Stimulated activated CD8-positive, alpha-beta memory T cell treated with anti-CD3 and anti-CD28 coated beads, Interleukin-4, amount 100 ng/mL, for 24 hours (primary cell): ENCODE data around the gene OGFR.
A peak's percentile ranks its signal among the peaks of the same experiment; 100 is the strongest.

Experiments used
- DNase-seq: peaks from one replicate; pipeline ENCODE4 v3.0.0-alpha.2; 2020; ENCODE audit warnings: low read depth

Gene OGFR

GRCh38 chr20:62770111-62770910 lies 34.3 kb upstream of the OGFR start:
- DNase-seq, result no peak

DNA sequence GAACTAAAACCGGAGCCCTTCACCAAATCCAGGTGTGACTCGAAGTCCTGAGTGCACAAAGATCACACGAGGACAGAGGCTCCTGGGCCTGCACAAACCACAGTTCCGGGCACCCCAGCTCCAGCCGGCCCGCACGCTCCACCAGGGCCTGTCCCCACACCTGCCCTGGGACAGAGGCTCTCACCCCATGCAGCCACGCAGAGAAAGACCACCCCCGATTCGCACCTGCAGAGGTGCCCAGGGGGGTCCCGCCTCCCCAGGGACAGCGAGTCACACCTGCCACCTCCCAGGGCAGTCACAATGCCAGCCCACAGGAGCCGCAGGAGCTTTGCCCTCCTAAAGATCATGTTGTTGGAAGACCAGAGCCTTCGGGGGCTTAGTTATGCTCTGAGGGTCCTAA lies 33.7 kb upstream of the OGFR start:
- no peak for DNase-seq

DNA sequence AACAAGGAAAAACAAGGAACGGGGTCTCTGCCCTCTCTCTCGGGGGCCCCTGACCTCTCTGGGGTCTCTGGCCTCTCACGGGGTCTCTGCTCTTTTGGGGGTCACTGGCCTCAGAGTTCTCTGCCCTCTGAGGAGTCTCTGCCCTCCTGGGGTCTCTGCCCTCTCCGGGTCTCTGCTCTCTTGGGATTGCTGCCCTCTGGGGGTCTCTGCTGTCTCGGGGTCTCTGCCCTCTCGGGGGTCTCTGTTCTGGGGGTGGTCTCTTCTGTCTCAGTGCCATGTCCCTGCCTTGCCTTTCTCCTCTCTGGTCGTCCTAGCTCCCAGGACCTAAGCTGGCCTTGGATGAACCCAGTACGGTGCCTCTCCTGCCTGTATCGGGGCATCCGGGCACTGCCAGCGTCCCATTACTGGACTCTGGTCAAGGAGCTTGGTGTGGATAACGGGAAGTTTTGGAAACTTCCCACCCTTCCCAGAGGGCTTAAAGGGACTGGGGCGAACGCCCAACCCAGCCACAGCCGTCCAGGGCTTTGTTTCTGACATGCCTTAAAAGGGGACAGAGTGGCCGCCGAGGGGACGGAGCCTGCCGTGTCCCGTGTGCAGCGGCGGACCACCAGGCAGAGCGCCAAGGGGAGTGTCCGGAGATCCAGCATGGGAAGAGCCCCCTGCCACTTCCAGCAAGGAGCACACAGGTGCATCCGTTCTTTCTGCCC lies 33.1 kb upstream of the OGFR start:
- no peak for DNase-seq

DNA sequence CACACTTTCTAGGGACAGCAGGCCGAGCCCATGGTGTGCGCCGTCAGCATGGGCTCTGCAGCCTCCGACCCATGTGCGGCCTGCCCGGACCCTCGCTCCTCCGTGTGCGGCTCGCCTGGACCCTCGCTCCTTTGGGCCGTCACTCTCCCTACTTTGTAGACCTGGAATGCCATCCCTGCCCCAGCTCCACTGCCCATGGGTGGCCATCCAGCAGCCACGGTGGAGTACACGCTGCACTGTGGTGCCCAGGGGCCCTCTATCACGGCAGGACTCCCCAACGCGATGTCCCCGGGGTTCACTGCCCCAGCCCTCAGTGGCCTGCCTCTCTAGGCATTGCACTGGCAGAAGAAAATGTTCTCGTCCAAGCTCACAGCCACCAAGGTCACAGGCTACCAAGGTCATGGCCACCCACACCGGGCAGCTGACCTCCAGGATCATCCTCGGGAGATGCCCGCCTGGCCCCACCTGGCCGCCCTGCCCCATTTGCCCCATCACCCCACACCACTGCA lies 32.5 kb upstream of the OGFR start:
- DNase-seq, result no peak

- DNase-seq, result no peak
Measured at GRCh38 chr20:62772619-62772989, 32.0 kb upstream of the OGFR start.

GRCh38 chr20:62772990-62773844 lies 31.4 kb upstream of the OGFR start:
- DNase-seq, result no peak

GRCh38 chr20:62773845-62774714 lies 30.6 kb upstream of the OGFR start:
- DNase-seq, result no peak

- no peak for DNase-seq
Measured at GRCh38 chr20:62774762-62775161, 29.9 kb upstream of the OGFR start.

GRCh38 chr20:62775206-62775605 lies 29.4 kb upstream of the OGFR start:
- no peak for DNase-seq

- no peak for DNase-seq
Measured at GRCh38 chr20:62776035-62776691, 28.5 kb upstream of the OGFR start.

DNA sequence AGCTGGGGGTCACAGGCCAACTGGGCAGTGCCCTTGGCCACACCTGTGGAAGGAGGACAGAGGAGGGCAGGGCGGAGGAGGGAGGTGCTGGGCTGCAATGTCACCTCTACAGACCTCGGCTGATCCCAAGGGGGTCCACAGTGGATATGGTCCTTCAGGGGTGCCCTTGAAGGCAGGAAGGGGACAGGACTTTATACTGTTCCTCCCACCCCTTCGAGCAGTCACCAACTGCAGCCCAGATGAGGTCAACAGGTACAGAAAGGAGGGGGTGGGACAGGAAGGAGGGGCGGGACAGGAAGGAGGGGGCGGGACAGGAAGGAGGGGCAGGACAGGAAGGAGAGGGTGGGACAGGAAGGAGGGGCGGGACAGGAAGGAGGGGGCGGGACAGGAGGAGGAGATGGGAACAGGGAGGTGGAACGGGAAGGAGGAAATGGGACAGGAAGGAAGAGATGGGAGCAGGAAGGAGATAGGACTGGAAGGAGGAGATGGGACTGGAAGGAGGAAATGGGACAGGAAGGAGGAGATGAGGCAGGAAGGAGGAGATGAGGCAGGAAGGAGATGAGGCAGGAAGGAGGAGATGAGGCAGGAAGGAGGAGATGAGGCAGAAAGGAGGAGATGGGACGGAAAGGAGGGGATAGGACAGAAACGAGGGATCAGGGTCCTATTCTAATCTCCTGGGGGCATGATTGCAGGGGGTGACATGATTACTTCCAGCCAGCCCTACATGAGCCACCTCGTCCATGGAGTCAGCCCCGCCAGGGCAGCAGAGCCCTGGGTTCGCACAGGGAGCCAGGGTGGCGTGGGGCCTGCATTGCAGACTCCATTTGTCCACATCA lies 27.7 kb upstream of the OGFR start:
- peak; percentile 39 for DNase-seq

GRCh38 chr20:62777528-62777830 lies 27.2 kb upstream of the OGFR start:
- no peak for DNase-seq

DNA sequence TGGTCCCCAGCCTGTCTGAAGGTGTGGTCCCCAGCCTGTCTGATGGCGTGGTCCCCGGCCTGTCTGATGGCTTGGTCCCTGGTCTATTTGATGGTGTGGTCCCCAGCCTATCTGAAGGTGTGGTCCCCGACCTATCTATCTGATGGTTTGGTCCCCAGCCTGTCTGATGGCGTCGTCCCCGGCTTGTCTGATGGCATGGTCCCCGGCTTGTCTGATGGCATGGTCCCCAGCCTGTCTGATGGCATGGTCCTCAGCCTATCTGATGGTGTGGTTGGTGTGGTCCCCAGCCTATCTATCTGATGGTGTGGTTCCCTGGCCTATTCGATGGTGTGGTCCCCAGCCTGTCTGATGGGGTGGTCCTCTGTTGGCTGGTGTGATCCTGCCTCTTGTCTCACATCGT lies 26.6 kb upstream of the OGFR start:
- no peak for DNase-seq

GRCh38 chr20:62778601-62779416 lies 25.8 kb upstream of the OGFR start:
- no peak for DNase-seq

GRCh38 chr20:62779417-62779685 lies 25.3 kb upstream of the OGFR start:
- DNase-seq, result no peak

DNA sequence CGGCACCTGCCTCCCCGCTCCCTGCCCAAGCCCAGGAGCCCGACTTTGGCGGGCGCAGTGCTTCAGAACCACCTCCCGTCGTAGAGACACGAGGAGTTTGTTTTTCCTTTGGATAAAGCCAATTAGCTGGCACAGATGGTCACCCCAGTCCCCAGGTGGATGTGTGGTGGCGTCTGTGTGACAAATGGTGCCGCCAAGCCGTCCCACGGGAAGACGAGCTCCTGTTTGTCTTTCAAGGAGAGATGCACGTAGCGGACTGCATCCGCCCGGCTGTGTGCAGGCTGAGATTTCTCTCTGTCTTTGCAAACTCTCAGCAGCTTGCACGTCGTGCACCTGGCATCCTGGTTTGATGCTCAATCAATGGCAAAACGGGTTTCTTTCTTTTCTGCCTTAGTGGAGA lies 24.4 kb upstream of the OGFR start:
- no peak for DNase-seq

GRCh38 chr20:62780696-62781095 lies 23.9 kb upstream of the OGFR start:
- no peak for DNase-seq

DNA sequence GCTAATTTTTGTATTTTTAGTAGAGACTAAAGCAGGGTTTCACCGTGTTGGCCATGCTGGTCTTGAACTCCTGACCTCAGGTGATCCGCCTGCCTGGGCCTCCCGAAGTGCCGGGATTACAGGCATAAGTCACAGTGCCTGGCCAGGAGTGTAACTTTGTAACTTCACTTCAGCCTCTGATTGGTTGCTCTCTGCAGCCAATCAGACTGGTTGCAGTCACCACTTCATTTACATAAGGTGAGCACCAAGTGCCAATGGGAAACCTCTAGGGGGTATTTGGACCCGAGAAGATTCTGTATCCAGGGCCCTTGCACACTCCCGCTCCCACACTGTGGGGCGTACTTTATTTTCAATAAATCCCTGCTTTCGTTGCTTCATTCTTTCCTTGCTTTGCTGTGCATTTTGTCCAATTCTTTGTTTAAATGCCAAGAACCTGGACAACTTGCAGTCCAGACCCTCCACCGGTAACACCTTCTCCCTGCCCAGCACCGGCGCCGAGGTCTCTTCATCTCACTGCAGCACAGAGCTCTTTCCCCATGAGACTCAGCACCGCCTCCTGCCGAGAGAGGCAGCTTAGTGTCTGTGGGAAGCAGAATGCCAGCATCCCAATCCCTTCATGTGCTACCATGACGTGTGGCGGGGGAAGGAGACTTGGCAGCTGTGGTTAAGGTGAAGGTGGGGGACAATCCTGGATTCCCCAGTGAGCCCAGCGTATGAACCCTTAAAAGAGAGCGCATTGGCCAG lies 22.3 kb upstream of the OGFR start:
- no peak for DNase-seq

DNA sequence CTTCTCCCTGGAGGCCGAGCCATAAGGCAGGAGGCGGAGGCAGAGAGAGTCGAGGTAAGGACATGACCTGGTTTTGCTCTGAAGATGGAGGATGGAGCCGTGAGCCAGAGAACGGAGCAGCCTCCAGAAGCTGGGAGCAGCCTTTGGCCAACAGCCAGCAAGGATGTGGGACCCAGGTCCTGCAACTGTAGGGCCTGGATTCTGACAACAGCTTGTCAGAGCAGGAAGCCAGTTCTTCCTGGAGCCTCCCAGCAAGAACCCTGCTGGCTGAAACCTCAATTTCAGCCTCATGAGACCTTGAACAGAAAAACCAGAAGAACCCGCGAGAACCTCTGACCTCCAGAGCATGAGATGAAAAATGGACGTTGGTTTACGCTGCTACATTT lies 21.7 kb upstream of the OGFR start:
- DNase-seq, result no peak
